ENCODE measurements around the gene AKAP6.

The AKAP6 gene

DNA sequence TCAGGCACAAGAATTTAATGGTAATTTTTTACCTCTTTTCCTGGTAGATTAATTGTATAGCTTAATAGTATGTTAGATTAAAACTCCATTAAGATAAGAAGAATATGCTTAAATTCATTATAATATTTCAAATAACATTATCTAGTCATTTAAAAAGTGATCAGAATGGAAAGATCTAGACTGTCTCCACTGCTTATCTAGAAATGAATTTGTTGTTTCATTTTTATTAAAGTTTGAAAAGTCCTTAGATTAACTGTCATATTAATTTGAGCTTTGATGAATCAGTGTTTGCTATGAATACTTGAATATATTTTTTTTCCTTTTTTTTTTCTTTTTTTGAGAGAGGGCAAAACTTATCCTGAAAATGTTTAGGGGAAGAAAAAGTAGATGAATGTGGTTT, 373.0 kb downstream of the AKAP6 start:
- DNase-seq (ENCODE audit: low read depth in 2 of 2, low spot score in 1 of 2) = no peak

DNA sequence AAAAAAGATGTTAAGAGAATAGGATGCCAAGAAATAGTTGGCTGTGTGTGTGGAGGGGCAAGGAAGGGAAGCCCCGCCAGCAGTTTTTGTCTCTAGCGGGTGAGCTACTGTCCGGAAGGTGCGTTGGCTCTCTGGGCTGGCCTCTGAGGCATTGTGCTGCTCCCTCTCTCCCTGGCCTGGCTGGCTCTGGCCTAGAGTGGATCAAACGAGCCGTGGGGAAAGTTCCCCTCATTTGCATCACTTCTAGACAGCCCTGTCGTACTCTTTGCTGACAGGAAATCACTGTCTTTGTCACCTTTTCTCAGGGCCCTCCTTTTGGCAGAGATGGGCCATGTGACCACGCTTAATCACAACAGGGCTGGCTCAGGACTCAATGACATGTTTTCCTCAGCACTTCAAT, 373.5 kb downstream of the AKAP6 start:
- no peak for DNase-seq (ENCODE audit: low read depth in 2 of 2, low spot score in 1 of 2)

DNA sequence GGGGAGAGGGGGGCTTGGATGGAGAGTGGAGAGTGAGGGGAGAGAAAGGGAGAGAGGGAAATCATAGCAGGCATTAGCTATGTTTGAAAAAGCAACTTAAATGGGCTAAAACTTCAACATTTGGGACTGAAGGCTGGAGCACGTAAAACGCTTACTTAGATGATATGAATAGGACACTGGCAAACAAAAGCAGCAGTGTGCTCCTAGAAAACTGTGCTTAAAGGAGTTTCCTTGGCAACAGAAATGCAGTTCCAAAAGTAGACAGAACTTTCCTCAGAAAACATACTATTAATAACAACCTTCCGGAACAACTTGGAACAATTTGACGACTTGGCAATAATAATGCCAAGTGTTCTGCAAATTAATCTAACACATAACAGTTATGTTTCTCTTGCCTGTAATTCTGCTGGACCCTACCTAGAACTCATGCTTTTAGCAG, 374.1 kb downstream of the AKAP6 start:
- no peak for DNase-seq (ENCODE audit: low read depth in 2 of 2, low spot score in 1 of 2)

DNA sequence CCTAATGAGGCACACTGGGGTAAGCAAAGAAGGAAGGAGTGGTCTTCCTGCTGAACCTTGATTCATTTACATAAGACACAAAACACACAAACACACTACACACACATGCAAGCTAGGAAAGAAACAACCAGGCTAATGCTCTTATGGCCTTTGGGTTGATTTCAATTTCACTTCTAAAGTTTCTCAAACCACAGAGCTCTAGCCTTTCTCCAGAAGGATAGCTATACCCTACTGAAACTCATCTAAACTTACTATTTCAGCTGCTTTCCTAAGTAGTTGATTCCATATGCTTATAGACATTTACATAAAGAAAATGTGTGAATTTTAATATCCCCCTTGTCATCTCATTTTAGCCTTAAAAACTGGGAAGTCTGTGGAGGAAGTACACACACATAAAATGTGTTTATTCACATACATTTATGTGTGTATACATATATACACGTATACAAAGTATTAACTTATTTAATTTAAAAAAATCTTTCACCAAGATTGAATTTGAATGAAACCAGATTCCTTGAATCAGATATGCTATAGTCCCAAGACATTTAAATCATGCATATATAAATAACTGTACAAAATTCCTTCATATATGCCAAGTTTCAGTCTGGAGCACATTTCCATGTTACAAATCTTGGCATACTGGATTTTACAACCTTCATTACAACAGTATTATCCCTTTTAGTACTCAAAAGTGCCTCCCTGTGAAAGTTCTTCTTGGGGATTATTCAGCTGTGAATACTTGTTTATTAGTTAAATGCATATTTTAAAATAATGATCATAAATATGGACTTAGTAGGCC, 377.8 kb downstream of the AKAP6 start:
- no peak for DNase-seq (ENCODE audit: low read depth in 2 of 2, low spot score in 1 of 2)

DNA sequence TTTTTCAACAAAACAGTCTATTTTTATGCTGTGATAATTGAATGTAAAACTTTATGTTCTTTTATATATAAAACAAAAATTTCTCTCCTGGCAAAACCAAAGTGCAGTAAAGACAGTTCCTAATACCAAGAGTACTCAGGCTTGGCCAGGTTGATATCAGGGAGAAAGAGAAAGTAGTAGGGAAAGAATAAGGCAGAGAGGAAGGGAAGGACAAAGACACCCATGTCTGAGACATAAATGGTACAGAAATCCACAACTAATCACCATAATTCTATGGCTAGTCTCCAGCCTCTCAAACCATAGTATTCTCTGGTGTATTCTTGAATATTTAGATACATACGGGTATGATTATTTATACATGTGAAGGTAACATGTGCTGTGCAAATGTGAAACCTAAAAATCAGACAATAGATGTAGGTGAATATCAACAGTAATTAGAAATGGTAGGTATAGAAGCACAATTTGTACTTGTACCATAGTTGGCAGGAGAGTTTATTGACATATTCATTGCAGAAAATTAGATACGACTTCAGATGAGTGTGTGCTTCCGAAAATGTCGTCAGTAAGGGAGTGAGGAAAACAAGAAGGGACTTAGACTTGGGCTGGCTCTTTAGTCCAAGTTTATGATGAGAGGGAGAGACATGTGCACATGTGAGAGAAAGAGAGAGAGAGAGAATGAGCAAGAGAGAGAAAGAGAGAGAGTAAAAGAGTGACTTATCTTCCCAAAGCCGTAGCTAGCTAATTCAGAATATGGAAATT, 378.8 kb downstream of the AKAP6 start:
- no peak for DNase-seq (ENCODE audit: low read depth in 2 of 2, low spot score in 1 of 2)

DNA sequence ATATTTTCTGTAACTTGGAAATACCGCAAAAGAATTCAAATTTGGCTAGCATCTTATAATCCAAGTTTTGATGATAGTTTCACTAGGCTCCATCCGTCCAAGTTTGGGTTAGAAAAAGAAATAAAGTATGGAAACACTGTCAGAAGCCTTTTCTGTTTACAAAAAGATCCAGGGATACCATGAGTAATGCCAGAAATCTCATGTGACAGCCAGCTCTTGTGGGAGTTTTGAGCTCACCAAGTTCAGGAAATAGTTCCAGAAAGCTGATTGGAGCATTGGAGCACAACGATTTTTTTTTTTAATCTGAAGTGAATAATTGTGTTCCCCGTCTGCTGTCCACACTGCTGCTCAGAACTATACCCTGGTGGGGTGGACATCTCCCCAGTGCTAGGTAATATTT, 379.9 kb downstream of the AKAP6 start:
- DNase-seq (ENCODE audit: low read depth in 2 of 2, low spot score in 1 of 2) = no peak

DNA sequence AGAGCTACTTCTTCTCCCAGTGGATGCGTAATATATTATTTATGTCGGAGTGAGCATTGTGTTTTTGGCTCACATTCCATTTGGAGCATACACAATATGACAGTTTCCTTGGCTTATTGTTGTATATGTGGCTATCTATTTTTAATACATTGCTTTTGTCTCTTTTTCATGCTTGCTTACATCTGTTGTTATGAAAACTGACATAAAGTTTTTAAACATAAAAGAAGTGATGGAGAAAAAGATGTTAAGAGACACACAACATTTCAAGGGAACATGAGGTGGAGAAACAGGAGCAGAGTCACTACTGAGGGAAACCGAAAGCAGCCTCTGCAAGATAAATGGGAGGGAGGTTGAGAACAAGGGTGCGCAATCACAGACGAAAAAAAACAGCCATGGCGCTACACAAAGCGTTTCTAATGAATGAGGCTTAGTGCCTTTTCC, 381.2 kb downstream of the AKAP6 start:
- no peak for DNase-seq (ENCODE audit: low read depth in 2 of 2, low spot score in 1 of 2)

DNA sequence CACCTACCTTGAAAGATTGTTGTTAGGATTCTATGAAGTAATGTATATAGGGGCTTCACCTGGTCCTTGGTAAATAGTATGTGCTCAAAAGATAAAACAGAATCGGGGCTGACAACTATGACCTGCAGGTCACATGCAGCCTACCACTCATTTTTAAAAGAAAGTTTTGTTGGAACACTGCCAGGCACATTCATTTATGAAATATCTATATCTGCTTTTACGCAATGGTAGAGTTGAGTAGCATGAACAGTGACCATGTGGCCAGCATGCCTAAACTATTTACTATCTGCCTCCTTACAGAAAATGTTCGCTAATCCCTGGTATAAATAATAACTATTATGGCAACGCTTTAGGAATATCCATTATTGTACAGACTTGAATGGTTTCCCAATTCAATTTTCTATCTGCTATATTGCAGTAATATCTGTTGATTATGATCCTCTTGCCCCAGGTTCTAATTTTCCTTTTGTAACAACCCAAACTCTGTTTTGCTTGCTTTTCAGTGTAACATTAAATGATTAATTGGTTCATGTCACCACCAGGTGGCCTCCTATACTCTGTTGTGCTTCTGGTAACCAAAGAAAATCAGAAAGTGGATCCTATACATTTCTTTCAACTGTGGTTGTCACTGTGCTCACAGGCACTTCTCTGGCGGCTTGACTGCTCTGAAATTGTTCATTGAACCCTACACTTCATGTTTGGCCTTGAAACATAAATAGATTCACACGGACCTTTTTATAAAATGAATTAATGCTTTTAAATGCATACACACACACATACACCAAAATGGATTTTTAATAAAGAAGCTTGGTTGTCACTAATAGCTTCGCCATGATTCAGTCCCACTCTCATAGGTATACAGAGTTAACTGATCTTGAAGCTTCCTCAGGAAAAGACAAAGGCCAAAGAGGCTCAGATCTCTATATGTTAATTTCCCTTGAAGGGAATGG, 381.9 kb downstream of the AKAP6 start:
- no peak for DNase-seq (ENCODE audit: low read depth in 2 of 2, low spot score in 1 of 2)

DNA sequence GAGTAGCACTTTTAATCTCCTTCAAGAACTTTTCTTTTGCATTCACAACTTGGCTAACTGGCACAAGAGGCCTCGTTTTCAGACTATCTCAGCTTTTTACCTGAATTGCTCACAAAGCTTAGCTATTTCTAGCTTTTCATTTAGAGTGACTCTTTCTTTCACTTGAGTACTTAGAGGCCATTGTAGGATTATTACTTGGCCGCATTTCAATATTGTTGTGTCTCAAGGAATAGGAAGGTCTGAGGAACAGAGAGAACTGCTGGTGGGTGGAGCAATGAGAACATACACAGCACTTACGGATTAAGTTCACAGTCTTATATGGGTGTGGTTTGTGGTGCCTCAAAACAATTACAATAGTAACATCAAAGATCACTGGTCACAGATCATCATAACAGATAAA, 384.8 kb downstream of the AKAP6 start:
- DNase-seq (ENCODE audit: low read depth in 2 of 2, low spot score in 1 of 2) = no peak

DNA sequence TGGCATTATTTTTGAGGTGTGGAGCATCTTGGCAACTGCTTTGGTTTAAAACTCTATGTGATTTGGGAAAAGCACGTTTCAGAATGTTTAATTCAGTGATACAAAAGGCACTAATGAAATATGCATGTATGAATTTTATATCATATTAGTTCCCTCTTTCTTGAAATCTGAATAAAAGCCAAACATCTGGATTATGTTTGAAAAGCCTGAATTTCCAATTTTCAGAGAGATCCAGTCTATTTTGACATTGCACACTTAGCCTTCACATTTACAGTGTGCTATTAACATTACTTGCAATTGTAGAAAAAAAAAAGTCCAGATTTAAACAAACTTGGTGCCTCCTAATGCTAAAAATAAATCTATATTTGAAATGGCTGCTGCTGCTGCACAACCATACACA, 390.5 kb downstream of the AKAP6 start:
- no peak for DNase-seq (ENCODE audit: low read depth in 2 of 2, low spot score in 1 of 2)

DNA sequence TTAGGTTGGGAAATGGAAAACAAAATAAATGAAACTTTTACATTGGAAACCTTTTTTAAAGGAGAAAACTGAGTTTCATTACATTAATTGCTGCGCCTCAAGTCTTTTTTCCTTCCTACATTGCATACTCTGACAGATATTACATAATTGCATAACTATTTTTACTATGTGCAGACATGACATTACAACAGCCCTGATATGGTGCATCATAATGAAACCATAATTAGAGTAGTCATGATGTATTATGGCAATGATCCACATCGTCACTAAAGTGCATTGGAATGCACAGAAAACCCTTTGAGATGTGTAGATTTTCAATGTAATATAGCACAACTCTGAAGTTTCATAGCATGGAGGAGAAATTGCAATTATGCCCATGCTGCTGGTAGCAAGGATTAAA, 391.8 kb downstream of the AKAP6 start:
- DNase-seq (ENCODE audit: low read depth in 2 of 2, low spot score in 1 of 2) = no peak

DNA sequence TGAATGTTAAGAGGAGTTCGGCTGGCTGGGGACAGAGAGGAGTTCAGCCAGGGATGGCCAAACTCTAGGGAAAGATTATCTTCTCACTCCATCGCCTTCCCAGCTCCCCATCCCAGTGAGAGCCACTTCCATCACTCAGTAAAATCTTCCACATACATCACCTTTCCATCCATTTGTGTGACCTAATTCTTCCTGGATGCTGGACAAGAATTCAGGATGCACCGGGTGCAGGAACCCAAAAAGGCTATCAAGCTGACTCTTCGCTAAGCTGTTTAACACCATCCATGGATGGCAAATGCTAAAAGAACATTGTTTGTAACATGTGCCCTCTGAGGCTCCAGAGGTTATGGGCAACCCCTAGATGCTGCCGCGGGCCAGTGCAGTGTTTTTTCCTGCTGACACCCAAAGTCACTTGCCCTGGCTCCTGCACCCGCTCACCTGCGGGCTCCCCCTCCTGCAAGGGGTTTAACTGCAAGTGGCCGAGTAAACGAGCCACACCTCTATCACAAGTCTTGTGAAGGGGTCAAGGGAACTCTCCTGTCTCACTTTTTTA, 393.6 kb downstream of the AKAP6 start:
- DNase-seq (ENCODE audit: low read depth in 2 of 2, low spot score in 1 of 2) = no peak

DNA sequence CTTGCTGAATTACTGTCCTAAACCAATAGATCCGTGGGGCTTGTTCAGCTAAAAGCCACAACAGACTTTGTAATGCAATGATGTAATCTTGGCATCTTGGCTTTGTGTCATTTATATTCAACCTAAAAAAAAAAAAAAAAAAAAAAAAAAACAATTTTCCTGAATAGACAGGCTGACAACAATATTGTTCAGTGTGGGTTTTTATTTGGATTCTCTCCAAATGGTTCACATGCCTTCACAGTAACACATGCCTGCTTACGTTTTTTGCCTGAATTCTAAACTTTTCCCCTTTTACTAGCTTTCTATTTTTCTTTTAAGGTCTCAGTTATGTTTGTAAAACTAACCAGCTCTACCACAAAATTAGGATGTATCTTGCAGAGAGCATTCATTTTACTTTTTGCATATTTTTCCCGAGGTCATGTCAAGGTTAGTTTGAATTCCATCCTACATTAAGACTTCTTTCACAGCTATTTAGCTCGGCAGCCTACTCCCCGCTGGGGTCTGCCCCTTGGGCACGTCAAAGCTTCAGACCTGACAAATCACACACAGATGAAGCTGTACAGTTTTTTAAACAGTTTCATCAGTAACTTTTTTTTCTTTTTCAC, 395.9 kb downstream of the AKAP6 start:
- no peak for DNase-seq (ENCODE audit: low read depth in 2 of 2, low spot score in 1 of 2)

DNA sequence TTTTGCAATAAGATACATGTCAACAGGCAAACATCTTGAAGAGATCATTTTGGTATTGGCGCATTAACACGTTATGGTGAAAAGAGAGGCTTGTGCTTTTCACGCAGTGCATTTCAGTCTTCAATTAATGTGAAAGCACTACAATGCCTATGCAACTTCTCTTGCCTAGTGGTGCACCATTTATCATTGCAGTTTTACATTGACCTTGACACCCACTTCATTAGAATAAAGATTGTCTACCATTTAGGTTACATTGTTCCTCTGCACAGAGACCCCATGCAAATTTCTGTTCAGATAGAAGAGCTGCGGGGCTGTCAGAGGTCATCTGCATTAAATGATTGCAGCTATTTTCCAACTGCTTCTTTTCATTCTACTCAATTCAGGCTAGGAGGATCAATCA, 397.4 kb downstream of the AKAP6 start:
- no peak for DNase-seq (ENCODE audit: low read depth in 2 of 2, low spot score in 1 of 2)

DNA sequence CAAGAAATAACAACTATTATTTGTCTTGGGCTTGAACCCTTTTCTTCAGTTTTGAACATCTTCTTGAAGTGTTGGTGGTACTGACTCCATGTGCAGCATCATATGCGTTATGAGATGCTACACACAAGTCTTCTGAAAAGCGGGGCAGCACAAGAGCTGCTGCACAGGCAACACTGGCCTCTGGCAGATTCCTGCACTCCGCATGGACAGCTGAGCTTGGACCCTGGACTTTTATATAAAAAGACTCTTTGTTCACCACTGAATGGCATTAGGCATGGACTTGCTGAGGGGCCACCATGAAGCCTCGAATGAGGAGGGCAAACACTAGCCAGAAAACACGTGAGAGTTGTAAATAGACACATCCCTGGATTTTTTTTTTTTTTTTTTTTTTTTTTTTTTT, 398.7 kb downstream of the AKAP6 start:
- no peak for DNase-seq (ENCODE audit: low read depth in 2 of 2, low spot score in 1 of 2)

DNA sequence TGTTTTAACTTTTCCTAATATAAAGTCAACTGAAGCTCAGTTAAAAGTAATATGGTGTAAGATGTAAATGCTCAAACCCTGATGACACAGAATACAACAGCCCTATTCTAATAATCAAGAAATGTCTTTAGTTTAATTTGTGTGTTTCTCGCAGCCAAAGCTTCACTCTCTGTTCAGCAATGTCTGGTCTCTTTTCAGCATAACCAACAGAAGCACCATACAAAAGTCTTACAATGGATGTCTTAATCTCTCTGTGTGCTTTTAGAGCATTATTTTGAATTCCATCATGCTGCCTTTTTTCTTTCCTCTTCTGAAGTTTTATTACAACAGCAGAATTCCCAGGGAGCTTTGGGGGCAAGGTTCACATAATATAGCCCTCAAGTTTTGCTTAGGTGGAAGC, 399.4 kb downstream of the AKAP6 start:
- no peak for DNase-seq (ENCODE audit: low read depth in 2 of 2, low spot score in 1 of 2)

DNA sequence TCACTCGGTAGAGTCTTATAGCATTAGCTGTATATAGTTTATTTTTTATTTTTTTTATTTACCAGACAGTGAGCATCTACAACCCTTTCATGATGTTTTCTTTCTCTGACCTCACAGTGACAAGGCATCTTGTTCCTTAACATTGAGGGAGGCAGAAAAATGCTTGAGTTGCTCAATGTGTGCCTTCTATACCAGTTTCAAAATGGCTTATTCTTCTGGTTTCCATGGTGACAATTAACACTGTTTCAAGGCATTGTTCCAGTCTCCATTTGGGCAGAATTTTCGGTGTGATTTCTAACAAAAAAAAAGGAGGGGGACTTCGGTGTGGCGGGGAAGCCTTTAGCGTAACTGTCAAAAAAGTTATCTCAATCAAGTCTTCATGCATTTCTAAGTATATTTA, 399.9 kb downstream of the AKAP6 start:
- no peak for DNase-seq (ENCODE audit: low read depth in 2 of 2, low spot score in 1 of 2)

DNA sequence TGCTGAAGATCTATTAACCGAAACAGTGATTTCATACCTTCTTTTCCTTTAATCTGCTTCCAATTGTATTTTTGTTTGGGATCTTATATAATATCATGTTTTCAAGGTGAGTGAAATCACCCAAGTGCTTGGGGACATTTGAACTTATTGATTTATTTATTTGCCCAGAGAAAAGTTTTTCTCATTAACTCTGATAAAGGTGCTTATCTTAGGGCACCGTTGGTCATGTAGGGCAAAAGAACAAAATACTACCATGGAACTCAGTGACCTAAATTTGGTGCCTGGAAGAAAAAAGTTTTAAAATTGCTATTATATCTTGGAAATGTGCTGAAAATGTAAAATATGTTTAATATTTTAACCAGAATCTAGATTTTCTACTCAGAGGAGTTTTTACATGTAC, 402.2 kb downstream of the AKAP6 start:
- no peak for DNase-seq (ENCODE audit: low read depth in 2 of 2, low spot score in 1 of 2)

DNA sequence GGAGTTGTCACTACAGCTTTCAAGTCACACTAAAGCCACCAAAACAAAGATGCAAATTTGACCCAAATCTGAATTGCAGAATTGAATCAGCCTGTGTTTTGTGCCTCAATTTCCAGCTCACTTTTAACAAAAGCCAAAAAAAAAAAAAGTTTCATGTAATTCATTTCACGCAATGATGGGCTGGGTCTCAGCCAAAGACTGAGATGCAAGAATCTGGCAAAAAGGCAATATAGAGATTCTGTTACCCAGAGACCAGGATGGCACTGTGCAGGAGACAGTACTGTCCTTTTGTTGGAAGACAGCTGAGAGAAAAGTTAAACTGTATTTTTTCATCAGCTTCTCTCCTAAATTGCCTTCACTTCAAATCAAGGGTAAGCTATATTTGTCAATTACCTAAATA, 403.9 kb downstream of the AKAP6 start:
- no peak for DNase-seq (ENCODE audit: low read depth in 2 of 2, low spot score in 1 of 2)

DNA sequence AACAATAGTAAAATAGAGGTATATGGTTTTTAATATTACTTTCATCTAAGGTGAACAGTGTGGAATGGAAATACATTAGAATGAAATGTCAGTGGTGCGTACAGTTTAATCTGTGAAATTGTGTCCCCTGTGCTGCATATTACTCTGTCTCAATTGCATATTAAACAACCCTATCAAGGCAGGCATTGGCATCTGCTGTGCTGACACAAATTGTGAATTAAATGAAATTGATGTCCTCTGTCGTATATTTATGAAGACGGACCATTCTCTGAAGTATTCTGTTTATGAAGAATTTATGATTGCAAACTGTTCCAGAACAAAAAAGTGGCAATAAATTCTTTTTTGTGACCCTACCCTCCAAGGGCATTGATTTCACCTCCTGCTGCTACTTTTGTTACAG, 405.2 kb downstream of the AKAP6 start:
- no peak for DNase-seq (ENCODE audit: low read depth in 2 of 2, low spot score in 1 of 2)

DNA sequence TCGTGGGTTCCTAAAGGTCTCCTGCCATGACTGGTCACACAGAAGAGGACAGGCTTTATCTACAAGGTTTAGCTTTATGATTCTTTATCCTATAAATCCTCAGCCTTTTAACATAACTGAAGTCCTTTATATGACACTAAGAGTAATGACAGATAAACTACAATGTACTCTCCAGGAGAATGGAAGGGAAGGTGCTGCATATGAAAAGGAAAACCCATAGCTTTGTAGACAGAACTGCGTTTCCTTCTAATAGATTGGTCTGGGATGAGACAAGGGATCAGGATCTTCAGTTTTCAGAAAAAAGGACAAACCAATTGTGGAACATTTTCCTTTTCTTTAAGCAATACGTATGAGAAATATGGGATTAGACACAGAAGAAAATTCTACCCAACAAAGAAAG, 408.5 kb downstream of the AKAP6 start:
- no peak for DNase-seq (ENCODE audit: low read depth in 2 of 2, low spot score in 1 of 2)
